NT2/D1 (cell line): ENCODE data around the gene D2HGDH.

Experiments
- SUZ12 ChIP-seq: IDR thresholded peaks from 2 replicates; pipeline ENCODE4 v1.6.1; 2011; ENCODE audit not compliant: insufficient read length, insufficient read depth; ENCODE audit errors: extremely low read depth
- YY1 ChIP-seq: IDR thresholded peaks from 2 replicates; pipeline ENCODE4 v1.6.1; 2011; ENCODE audit not compliant: insufficient read length, insufficient read depth

DNA sequence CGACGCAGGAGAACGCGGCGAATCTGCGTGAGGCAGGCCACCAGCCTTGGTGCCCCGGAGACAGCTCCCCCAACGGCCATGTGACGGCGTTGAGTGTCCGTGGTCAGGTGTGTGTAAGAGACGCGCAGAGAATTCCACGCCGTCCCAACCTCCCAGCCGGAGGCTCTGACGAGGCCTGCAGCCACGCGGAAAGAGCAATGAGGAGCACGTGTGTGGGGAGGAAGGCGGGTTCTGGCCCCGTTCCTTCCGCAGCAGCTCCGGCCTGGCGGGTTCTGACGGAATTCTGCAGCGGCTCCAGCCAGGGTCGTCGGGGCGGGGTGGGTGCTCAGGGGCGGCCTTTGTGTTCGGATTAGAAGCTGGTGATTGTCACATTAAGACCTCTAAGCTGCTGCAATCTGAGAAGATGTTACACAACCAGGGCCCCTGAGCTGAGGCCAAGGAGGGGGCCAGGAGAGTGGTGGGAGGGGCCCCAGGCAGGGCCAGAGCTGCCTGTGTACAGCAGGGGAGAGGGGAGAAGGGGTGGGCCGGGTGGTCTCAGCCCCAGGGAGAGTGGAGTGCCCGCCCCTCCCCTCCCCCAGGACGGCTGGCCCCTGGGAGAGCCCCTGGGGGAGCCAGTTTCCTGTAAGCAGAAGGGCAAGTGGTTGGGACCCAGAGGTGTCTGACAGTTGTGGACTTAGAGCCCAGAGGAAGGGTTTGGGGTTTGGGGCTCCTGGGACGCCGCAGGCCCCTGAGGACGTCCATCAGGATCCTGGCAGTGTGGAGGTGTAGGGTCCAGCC is 37.0 kb downstream of the D2HGDH start:
- TF ChIP-seq SUZ12: no peak
- TF ChIP-seq YY1: no peak
